HepG2 (cell line): ENCODE results near the gene MXRA8. TPM values are rescaled to one million over a fixed set of nuclear protein-coding genes. Genes with fewer than 3 reads are reported as not detected.
"Not testable (repeated sequence)": the region's sequence is repeated elsewhere in the genome, so short reads cannot be mapped to it uniquely, and the experiment has no call there.

Experiments used
- ATAC-seq: fragments of 200-7000 bp; cut with Tn5 transposase; 3 replicates; pipeline ENCODE4 v1.9.1; 2020; ENCODE audit warnings: mild to moderate bottlenecking, moderate library complexity
- BruUV-seq: library from RNA; stranded (reverse); fragments of 400-500 nt; replicated peaks from 2 replicates; lab custom pipeline; 2021; lab: Mats Ljungman, UMichigan
- CTCF ChIA-PET: fragments of 300-600 bp; formaldehyde crosslinking; extraction: SDS; loops from one replicate; lab custom pipeline; 2021; ENCODE audit warnings: low total read pairs, inconsistent platforms, low intra/inter-chr PET ratio; lab: Yijun Ruan, JAX
- POLR2A ChIA-PET: fragments of 350-600 bp; sonication (Branson Sonifier 250); formaldehyde crosslinking; loops from one replicate; lab custom pipeline; 2020; ENCODE audit warnings: antibody characterized with exemption, inconsistent platforms; lab: Yijun Ruan, JAX
- DNase-seq: peaks from one replicate; pipeline ENCODE4 v3.0.0-alpha.2; 2015; ENCODE audit warnings: low spot score
- FAIRE-seq: peaks from 3 replicates; lab custom pipeline; 2011; peaks lifted over from hg19 to GRCh38; lab: Jason Lieb, UNC
- H2AFZ ChIP-seq: one replicate; pipeline ENCODE4 v1.6.1; 2011; ENCODE audit warnings: low read length, inconsistent platforms
- H3K27ac ChIP-seq: fragments of 300-600 bp; 3 replicates; pipeline ENCODE4 v1.8.0; 2011; ENCODE audit warnings: mixed run types, mild to moderate bottlenecking, mixed read lengths, low read length, inconsistent platforms; ENCODE audit not compliant: insufficient read depth; ENCODE audit errors: extremely low read length
- H3K27me3 ChIP-seq, 2 experiments: fragments of 200-600 bp in 1 of 2; 2 replicates in 1 of 2; 3 replicates in 1 of 2; pipeline versions ENCODE4 v1.6.0 to v1.8.0; 2011; ENCODE audit warnings: low read length in 2 of 2, mild to moderate bottlenecking in 2 of 2, moderate library complexity in 2 of 2, inconsistent platforms in 1 of 2; ENCODE audit not compliant: insufficient read depth in 2 of 2, control insufficient read depth in 1 of 2
- H3K36me3 ChIP-seq, 2 experiments: fragments of 200-600 bp in 1 of 2; replicated peaks in 1 of 2; 2 replicates in 1 of 2; 3 replicates in 1 of 2; pipeline versions ENCODE4 v1.5.1 to v1.8.0; 2011; ENCODE audit warnings: low read length in 2 of 2, inconsistent platforms in 1 of 2; ENCODE audit not compliant: insufficient read depth in 2 of 2, control insufficient read depth in 1 of 2
- H3K4me1 ChIP-seq: 2 replicates; pipeline ENCODE4 v1.5.1; 2012; ENCODE audit warnings: low read length, inconsistent platforms; ENCODE audit not compliant: insufficient read depth
- H3K4me2 ChIP-seq: 2 replicates; pipeline ENCODE4 v1.6.0; 2011; ENCODE audit warnings: low read depth, low read length, inconsistent platforms
- H3K4me3 ChIP-seq, 3 experiments: fragments of 200-600 bp in 1 of 3; sonication (generic), shearing (Covaris generic) in 1 of 3; replicated peaks in 1 of 3; 2 replicates each; pipeline ENCODE4 v1.5.1; 2011 to 2016; ENCODE audit warnings: low read length in 3 of 3, inconsistent platforms in 2 of 3, low read depth in 2 of 3, mild to moderate bottlenecking in 2 of 3, control low read depth in 1 of 3, mixed read lengths in 1 of 3; ENCODE audit not compliant: insufficient read depth in 1 of 3
- H3K79me2 ChIP-seq: one replicate; pipeline ENCODE4 v1.6.1; 2011; ENCODE audit warnings: low read length, inconsistent platforms; ENCODE audit not compliant: insufficient read depth
- H3K9ac ChIP-seq: 2 replicates; pipeline ENCODE4 v1.6.0; 2011; ENCODE audit warnings: mild to moderate bottlenecking, low read depth, low read length, inconsistent platforms; ENCODE audit not compliant: insufficient read depth
- H3K9me3 ChIP-seq: 2 replicates; pipeline ENCODE4 v1.5.1; 2012; ENCODE audit warnings: mild to moderate bottlenecking, low read length
- H4K20me1 ChIP-seq: 2 replicates; pipeline ENCODE4 v1.6.0; 2011; ENCODE audit warnings: inconsistent platforms, mild to moderate bottlenecking, low read length, moderate library complexity; ENCODE audit not compliant: insufficient read depth
- SP4 ChIP-seq: sonication (generic); formaldehyde crosslinking; IDR thresholded peaks from 2 replicates; pipeline ENCODE4 v1.8.1; 2023; ENCODE audit warnings: mild to moderate bottlenecking, missing genetic modification reagents
- ZNF547 ChIP-seq: sonication (generic); formaldehyde crosslinking; IDR thresholded peaks from 2 replicates; pipeline ENCODE4 v1.5.1; 2020; ENCODE audit warnings: mild to moderate bottlenecking, missing genetic modification reagents
- WGBS: methylation state at CpG from one replicate; pipeline ENCODE4 v1.1.6; 2017; ENCODE audit warnings: low lambda C conversion rate; 5-methylcytosine and 5-hydroxymethylcytosine counted together
- in situ Hi-C: cut with HindIII; loops from 2 replicates; pipeline ENCODE4 v1.10.0; 2017; ENCODE audit warnings: low pct_unique_long_range_greater_than_20kb; ENCODE audit not compliant: extremely low pct_ligation_motif_present
- intact Hi-C: fragments of 100-400 bp; cut with micrococcal nuclease; formaldehyde crosslinking; loops from one replicate; pipeline ENCODE4 v1.10.0; 2022; ENCODE audit not compliant: unreplicated experiment
- polyA plus RNA-seq, 8 experiments: library from polyadenylated mRNA; depleted of rRNA in 3 of 8; stranded (reverse) in 7 of 8; unstranded in 1 of 8; fragments of >200 nt; fragmentation: Illumina TruSeq in 4 of 8; extraction: Trizol in 4 of 8; gene quantifications; 2 replicates each; pipeline versions ENCODE4 v1.2.1 to v1.2.3, GENCODE V29; 2011 to 2016; ENCODE audit warnings: low read depth in 4 of 8, missing spikeins in 1 of 8, mixed read lengths in 1 of 8; ENCODE audit not compliant: insufficient read depth in 1 of 8
- total RNA-seq, 5 experiments: library from RNA; depleted of rRNA; stranded (reverse); fragments of >200 nt; fragmentation: Illumina TruSeq; extraction: Trizol; gene quantifications; 2 replicates each; pipeline ENCODE4 v1.2.3, GENCODE V29; 2016; ENCODE audit warnings: low read depth in 1 of 5
- TF ChIP-seq, protein P1 (sequence below): sonication (generic); formaldehyde crosslinking; IDR thresholded peaks from 2 replicates; pipeline ENCODE4 v1.5.0; 2020; ENCODE audit warnings: mild to moderate bottlenecking, missing genetic modification reagents

The MXRA8 gene
- total and polyA plus RNA-seq, 2 of the 13 experiments (the other 11 are each of a cell fraction or from before 2014, with no cell fraction given) = 19.8 to 44.8 TPM

DNA sequence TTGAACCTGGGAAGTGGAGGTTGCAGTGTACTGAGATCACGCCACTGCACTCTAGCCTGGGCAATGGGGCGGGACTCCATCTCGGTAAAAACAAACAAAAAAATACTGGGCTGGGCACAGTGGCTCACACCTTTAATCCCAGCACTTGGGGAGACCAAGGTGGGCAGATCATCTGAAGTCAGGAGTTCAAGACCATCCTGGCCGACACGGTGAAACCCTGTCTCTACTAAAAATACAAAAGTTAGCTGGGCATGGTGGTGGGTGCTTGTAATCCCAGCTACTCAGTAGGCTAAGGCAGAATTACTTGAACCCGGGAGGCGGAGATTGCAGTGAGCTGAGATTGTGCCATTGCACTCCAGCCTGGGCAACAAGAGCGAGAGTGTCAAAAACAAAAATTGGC, 42.2 kb downstream of the MXRA8 start:
- ATAC-seq, H4K20me1 ChIP-seq, in situ Hi-C loops, H3K4me3 ChIP-seq, H2AFZ ChIP-seq, BruUV-seq, FAIRE-seq, DNase-seq, H3K9me3 ChIP-seq, POLR2A ChIA-PET, H3K4me2 ChIP-seq, H3K4me1 ChIP-seq, H3K27me3 ChIP-seq, CTCF ChIA-PET, H3K9ac ChIP-seq, H3K27ac ChIP-seq, intact Hi-C loops: not testable (repeated sequence)
- peaks cover 12% of the 10 kb centered on the region for H3K79me2 ChIP-seq
- H3K36me3 ChIP-seq = peaks cover 20 to 60% of the 10 kb centered on the region in 2 experiments; a peak in 4 of 5 replicates
- WGBS = 86% methylated on average over 8 of the region's 8 CpGs

DNA sequence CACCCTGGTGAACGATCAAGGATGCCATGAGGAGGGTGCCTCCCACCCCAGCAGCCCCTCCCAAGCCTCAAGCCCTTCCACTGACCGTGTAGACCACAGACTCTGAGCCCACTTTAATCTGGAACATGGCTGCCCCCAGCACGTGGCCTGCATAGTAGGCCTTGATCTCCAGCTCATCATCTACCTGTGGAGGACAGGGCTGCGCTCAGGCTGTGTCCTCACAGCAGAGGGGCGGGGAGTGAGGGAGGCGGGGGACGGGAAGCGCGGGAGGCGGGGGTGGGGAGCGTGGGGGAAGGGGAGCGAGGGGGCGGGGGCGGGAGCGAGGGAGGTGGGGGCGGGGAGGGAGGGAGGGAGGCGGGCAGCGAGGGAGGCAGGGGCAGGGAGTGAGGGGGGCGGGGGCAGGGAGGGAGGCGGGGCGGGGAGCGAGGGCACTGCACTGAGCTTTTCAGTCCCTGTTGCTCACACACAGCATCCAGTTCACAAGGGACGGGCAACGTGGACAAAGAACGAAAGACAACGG, 42.9 kb downstream of the MXRA8 start:
- no TSS peak for BruUV-seq
- Histone ChIP-seq H3K4me2 (no peak overlapping the region), H3K4me1 (peaks cover 6% of the 10 kb centered on the region; the same call in 1 of the 2 replicates), H3K27ac (no peak overlapping the region), H2AFZ (no peak overlapping the region), H3K4me3 (no peak overlapping the region), H4K20me1 (peaks cover 5% of the 10 kb centered on the region; the same call in 1 of the 2 replicates), H3K9ac (no peak overlapping the region), H3K79me2 (peaks cover 9% of the 10 kb centered on the region), H3K27me3 (no peaks in the 10 kb centered on the region), H3K9me3 (no peaks in the 10 kb centered on the region), H3K36me3 (peaks cover 20 to 61% of the 10 kb centered on the region in 2 experiments; a peak in 4 of 5 replicates)
- FAIRE-seq (no peak), ATAC-seq (no peak), DNase-seq (no peak)
- intact Hi-C loops (no loop called here), in situ Hi-C loops (no loop called here)
- CTCF ChIA-PET = no interaction called here
- TF ChIP-seq, protein P1, sequence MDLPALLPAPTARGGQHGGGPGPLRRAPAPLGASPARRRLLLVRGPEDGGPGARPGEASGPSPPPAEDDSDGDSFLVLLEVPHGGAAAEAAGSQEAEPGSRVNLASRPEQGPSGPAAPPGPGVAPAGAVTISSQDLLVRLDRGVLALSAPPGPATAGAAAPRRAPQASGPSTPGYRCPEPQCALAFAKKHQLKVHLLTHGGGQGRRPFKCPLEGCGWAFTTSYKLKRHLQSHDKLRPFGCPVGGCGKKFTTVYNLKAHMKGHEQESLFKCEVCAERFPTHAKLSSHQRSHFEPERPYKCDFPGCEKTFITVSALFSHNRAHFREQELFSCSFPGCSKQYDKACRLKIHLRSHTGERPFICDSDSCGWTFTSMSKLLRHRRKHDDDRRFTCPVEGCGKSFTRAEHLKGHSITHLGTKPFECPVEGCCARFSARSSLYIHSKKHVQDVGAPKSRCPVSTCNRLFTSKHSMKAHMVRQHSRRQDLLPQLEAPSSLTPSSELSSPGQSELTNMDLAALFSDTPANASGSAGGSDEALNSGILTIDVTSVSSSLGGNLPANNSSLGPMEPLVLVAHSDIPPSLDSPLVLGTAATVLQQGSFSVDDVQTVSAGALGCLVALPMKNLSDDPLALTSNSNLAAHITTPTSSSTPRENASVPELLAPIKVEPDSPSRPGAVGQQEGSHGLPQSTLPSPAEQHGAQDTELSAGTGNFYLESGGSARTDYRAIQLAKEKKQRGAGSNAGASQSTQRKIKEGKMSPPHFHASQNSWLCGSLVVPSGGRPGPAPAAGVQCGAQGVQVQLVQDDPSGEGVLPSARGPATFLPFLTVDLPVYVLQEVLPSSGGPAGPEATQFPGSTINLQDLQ = no peak
- TF ChIP-seq SP4 (CRISPR knock-in tag) (no peak), ZNF547 (no peak)
- POLR2A ChIA-PET = interaction anchor here (0.9 kb wide), 1 partner anchor 10 kb away, joined by 3 read pairs; no protein-coding TSS in a partner anchor
- 95% methylated on average over 24 of the region's 26 CpGs for WGBS
